ENCODE data around the gene MAG. TPM values are rescaled to one million over a fixed set of nuclear protein-coding genes. Genes with fewer than 3 reads are reported as not detected.
A peak's percentile ranks its signal among the peaks of the same experiment; 100 is the strongest.

Gene MAG
- total and polyA plus RNA-seq, 10 of the 15 experiments (the other 5 are each of a cell fraction or from before 2014, with no cell fraction given): 0.03 to 0.82 (median 0.17) TPM; not detected in 2

DNA sequence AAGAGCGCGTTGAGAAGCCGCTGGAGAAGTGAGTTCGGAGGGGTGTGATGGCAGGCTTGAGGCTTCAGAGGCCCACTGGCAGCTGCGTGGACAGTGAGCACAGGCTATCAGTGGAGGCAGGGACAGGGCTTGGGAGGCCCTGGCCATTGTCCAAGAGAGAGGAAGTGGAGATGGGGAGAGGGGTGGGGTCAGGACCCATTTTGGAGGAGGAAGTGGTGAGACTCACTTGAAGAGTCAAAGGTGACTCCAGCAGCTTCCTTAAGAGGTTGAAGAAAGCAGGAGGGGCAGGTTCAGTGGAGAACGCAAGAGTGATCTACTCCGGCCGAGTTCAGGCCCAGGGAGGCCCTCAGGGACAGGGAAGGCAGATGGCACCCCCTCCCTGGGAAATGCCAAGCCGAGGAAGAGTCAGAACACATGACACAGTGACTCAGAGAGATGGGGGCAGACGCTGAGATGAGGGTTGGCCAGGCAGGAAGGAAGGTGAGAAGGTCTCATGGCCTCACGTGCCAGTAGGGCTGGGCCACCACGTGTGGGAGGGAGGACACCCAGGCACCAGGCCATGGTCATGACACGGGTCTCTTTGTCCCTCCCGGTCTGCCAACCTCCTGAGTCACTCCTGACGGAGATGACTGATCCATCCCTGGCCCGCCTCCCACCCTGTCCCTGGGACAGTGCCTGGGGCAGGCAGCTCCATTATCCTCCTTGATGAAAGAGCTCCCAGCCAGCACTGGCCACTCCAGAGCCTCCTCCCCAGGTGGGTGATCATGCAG is 26.9 kb downstream of the MAG start:
- WGBS (ENCODE audit: insufficient coverage, insufficient replicate concordance, low lambda C conversion rate, missing lambda C conversion rate): 69% methylated on average over 14 of the region's 16 CpGs
- Histone ChIP-seq H2AFZ (ENCODE audit: control insufficient read depth, low read depth, low read length) (peak overlapping the region; percentile 3), H3K4me3 (no peak overlapping the region), H3K36me3 (ENCODE audit: control insufficient read depth in 2 of 2, insufficient read depth in 2 of 2, low read length in 1 of 2) (no peaks in the 10 kb centered on the region), H3K27me3 (replicated peaks in 1 of 2; ENCODE audit: control insufficient read depth in 2 of 2, insufficient read depth in 2 of 2, low read length in 1 of 2) (no peaks in the 10 kb centered on the region), H3K27ac (ENCODE audit: control insufficient read depth, insufficient read depth) (no peak overlapping the region), H3K9me3 (replicated peaks; ENCODE audit: control insufficient read depth, insufficient read depth, low read length) (peaks cover 2% of the 10 kb centered on the region; the same call in 2 of the 3 replicates), H3K4me1 (ENCODE audit: control insufficient read depth, insufficient read depth, low read length) (peaks cover 27% of the 10 kb centered on the region), H3K79me2 (ENCODE audit: control insufficient read depth, insufficient read depth, low read length) (no peaks in the 10 kb centered on the region), H3K9ac (ENCODE audit: control insufficient read depth, insufficient read depth, low read length) (no peak overlapping the region), H3K4me2 (ENCODE audit: control insufficient read depth, insufficient read depth) (no peak overlapping the region), H4K20me1 (ENCODE audit: control insufficient read depth, insufficient read depth) (no peaks in the 10 kb centered on the region)
- FAIRE-seq: no peak
- CTCF ChIA-PET: interaction anchor here (0.9 to 4.7 kb wide), 5 partner anchors 10 to 191 kb away, joined by 3 to 35 read pairs (median 3); partner anchors contain the start of gene CD22
- intact Hi-C loops (cut with micrococcal nuclease; ENCODE audit: unreplicated experiment): no loop called here
- POLR2A ChIA-PET: interaction anchor here (2.1 to 3.3 kb wide), 2 partner anchors 11 to 15 kb away, joined by 27 to 33 read pairs; partner anchors contain the start of gene CD22
- ATAC-seq: peak; percentile 18; the same call in 1 of the 3 replicates
- in situ Hi-C loops (cut with MboI): no loop called here
- no TSS peak for BruUV-seq (replicated peaks)
- RAD21 ChIA-PET (ENCODE audit: unreplicated experiment): interaction anchor here (0.7 to 4.5 kb wide), 6 partner anchors 13 to 144 kb away, joined by 3 to 54 read pairs (median 4); partner anchors contain the start of gene CD22
- SMC1A ChIA-PET (ENCODE audit: uncharacterized antibody, unreplicated experiment): interaction anchor here (0.9 to 11.0 kb wide), 6 partner anchors 10 to 44 kb away, joined by 3 to 122 read pairs (median 8); partner anchors contain the start of genes CD22 and FFAR1
- DNase-seq (ENCODE audit: low read depth, low spot score): no peak
- TF ChIP-seq KLF5 (IDR thresholded peaks at IDR 0.05; ENCODE audit: partially characterized antibody) (no peak), ZNF274 (IDR thresholded peaks at IDR 0.05; ENCODE audit: insufficient read depth, insufficient read length) (no peak), RAD51 (IDR thresholded peaks at IDR 0.05) (0 out of 2 replicates have a peak, but pooled peaks have one; percentile 29), BHLHE40 (IDR thresholded peaks at IDR 0.05; ENCODE audit: borderline replicate concordance in 1 of 2, low read depth in 2 of 2, low read length in 1 of 2) (peak; percentile 92 to 93), STAT3 (IDR thresholded peaks at IDR 0.05; ENCODE audit: low read depth, low read length) (no peak), LARP7 (IDR thresholded peaks at IDR 0.05) (0 out of 2 replicates have a peak, but pooled peaks have one; percentile 44), NFIC (IDR thresholded peaks at IDR 0.05; ENCODE audit: low read depth, low read length) (no peak), SIX5 (IDR thresholded peaks at IDR 0.05; ENCODE audit: low read depth, low read length, severe bottlenecking) (no peak)
- TF ChIP-seq, protein P1, sequence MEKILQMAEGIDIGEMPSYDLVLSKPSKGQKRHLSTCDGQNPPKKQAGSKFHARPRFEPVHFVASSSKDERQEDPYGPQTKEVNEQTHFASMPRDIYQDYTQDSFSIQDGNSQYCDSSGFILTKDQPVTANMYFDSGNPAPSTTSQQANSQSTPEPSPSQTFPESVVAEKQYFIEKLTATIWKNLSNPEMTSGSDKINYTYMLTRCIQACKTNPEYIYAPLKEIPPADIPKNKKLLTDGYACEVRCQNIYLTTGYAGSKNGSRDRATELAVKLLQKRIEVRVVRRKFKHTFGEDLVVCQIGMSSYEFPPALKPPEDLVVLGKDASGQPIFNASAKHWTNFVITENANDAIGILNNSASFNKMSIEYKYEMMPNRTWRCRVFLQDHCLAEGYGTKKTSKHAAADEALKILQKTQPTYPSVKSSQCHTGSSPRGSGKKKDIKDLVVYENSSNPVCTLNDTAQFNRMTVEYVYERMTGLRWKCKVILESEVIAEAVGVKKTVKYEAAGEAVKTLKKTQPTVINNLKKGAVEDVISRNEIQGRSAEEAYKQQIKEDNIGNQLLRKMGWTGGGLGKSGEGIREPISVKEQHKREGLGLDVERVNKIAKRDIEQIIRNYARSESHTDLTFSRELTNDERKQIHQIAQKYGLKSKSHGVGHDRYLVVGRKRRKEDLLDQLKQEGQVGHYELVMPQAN (conservative IDR thresholded peaks at IDR 0.05): no peak
- TF ChIP-seq, protein P2, sequence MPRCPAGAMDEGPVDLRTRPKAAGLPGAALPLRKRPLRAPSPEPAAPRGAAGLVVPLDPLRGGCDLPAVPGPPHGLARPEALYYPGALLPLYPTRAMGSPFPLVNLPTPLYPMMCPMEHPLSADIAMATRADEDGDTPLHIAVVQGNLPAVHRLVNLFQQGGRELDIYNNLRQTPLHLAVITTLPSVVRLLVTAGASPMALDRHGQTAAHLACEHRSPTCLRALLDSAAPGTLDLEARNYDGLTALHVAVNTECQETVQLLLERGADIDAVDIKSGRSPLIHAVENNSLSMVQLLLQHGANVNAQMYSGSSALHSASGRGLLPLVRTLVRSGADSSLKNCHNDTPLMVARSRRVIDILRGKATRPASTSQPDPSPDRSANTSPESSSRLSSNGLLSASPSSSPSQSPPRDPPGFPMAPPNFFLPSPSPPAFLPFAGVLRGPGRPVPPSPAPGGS (IDR thresholded peaks at IDR 0.05; ENCODE audit: borderline replicate concordance, insufficient read depth, low read depth, low read length, poor library complexity, severe bottlenecking): no peak
- TF ChIP-seq, protein P3, sequence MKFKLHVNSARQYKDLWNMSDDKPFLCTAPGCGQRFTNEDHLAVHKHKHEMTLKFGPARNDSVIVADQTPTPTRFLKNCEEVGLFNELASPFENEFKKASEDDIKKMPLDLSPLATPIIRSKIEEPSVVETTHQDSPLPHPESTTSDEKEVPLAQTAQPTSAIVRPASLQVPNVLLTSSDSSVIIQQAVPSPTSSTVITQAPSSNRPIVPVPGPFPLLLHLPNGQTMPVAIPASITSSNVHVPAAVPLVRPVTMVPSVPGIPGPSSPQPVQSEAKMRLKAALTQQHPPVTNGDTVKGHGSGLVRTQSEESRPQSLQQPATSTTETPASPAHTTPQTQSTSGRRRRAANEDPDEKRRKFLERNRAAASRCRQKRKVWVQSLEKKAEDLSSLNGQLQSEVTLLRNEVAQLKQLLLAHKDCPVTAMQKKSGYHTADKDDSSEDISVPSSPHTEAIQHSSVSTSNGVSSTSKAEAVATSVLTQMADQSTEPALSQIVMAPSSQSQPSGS (IDR thresholded peaks at IDR 0.05; ENCODE audit: low read length): no peak
- TF ChIP-seq, protein P4, sequence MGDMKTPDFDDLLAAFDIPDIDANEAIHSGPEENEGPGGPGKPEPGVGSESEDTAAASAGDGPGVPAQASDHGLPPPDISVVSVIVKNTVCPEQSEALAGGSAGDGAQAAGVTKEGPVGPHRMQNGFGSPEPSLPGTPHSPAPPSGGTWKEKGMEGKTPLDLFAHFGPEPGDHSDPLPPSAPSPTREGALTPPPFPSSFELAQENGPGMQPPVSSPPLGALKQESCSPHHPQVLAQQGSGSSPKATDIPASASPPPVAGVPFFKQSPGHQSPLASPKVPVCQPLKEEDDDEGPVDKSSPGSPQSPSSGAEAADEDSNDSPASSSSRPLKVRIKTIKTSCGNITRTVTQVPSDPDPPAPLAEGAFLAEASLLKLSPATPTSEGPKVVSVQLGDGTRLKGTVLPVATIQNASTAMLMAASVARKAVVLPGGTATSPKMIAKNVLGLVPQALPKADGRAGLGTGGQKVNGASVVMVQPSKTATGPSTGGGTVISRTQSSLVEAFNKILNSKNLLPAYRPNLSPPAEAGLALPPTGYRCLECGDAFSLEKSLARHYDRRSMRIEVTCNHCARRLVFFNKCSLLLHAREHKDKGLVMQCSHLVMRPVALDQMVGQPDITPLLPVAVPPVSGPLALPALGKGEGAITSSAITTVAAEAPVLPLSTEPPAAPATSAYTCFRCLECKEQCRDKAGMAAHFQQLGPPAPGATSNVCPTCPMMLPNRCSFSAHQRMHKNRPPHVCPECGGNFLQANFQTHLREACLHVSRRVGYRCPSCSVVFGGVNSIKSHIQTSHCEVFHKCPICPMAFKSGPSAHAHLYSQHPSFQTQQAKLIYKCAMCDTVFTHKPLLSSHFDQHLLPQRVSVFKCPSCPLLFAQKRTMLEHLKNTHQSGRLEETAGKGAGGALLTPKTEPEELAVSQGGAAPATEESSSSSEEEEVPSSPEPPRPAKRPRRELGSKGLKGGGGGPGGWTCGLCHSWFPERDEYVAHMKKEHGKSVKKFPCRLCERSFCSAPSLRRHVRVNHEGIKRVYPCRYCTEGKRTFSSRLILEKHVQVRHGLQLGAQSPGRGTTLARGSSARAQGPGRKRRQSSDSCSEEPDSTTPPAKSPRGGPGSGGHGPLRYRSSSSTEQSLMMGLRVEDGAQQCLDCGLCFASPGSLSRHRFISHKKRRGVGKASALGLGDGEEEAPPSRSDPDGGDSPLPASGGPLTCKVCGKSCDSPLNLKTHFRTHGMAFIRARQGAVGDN (IDR thresholded peaks at IDR 0.05): peak; percentile 76

Data from GM12878 (cell line).